GM12875 (cell line): ENCODE measurements around the gene ARHGAP45.
"Not testable (repeated sequence)": the region's sequence is repeated elsewhere in the genome, so short reads cannot be mapped to it uniquely, and the experiment has no call there.

Source experiments
- H3K4me3 ChIP-seq: one replicate; pipeline ENCODE4 v1.5.1; 2011; ENCODE audit warnings: low read depth, low read length, control low read depth
- CTCF ChIP-seq: IDR thresholded peaks from 2 replicates; pipeline ENCODE4 v1.5.1; 2011; ENCODE audit warnings: low read depth, mild to moderate bottlenecking, control low read depth, inconsistent platforms, low read length, moderate library complexity, borderline replicate concordance; ENCODE audit not compliant: insufficient read depth

The ARHGAP45 gene

GRCh38 chr19:1019980-1020867 lies 46.7 kb upstream of the ARHGAP45 start:
- H3K4me3 ChIP-seq = peak overlapping the region; percentile 92
- no peak for TF ChIP-seq CTCF

GRCh38 chr19:1020868-1021425 lies 46.0 kb upstream of the ARHGAP45 start, which contains the start of gene TMEM259:
TSS of gene TMEM259 (minus strand) at chr19:1021123. CDS start at chr19:1020996, 127 bp downstream.
- no peak for TF ChIP-seq CTCF
- H3K4me3 ChIP-seq = peak within 1 kb of the TSS; percentile 92

GRCh38 chr19:1023883-1024188 lies 43.1 kb upstream of the ARHGAP45 start:
- H3K4me3 ChIP-seq = not testable (repeated sequence)

GRCh38 chr19:1025080-1025479 lies 41.9 kb upstream of the ARHGAP45 start:
- H3K4me3 ChIP-seq = not testable (repeated sequence)

- H3K4me3 ChIP-seq = peak within 1 kb of the TSS; percentile 95
- TF ChIP-seq CTCF = no peak
Measured at GRCh38 chr19:1025960-1026782, 40.8 kb upstream of the ARHGAP45 start, which contains the start of gene CNN2. TSS of gene CNN2 (plus strand) at chr19:1026608. CDS start at chr19:1026662, 54 bp downstream.

GRCh38 chr19:1026783-1027649 lies 40.0 kb upstream of the ARHGAP45 start:
- peak overlapping the region; percentile 95 for H3K4me3 ChIP-seq
- no peak for TF ChIP-seq CTCF

GRCh38 chr19:1027650-1028061 lies 39.3 kb upstream of the ARHGAP45 start:
- peak overlapping the region; percentile 95 for H3K4me3 ChIP-seq
- no peak for TF ChIP-seq CTCF
